ENCODE data around the gene KIF16B. TPM values are rescaled to one million over a fixed set of nuclear protein-coding genes. Genes with fewer than 3 reads are reported as not detected.

The KIF16B gene
- total RNA-seq, 4 donors from 2014 or later: 22.2 to 59.2 (median 31.4) TPM

DNA sequence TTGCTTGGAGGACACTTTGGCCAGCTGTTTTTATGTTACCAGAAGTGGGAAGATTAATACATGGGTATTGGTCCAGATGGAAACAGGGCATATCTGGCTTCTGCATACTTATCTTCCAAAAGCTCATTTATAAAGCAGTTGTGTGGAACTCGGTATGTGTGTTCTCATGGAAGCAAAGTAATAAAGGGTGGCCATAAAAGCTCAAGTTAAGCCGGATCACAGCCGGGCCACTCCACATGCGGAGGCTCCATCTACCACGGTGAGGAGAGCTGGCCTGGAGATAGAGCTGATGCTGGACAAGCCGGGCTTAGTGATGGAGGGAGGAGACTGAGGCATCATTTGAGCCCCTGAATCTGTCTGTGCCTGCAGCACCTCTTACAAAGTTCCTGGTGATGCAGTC, 38.6 kb upstream of the KIF16B start:
- intact Hi-C loops (cut with DNase I; ENCODE audit: low total_unique reads): no loop called here
- WGBS, 2 donors: 86 to 93% methylated on average over 6 of the region's 6 CpGs
- no peak overlapping the region for H3K4me3 ChIP-seq (ENCODE audit: low read depth, poor library complexity, severe bottlenecking)
- DNase-seq (ENCODE audit: low spot score in 2 of 2): no peak
- TF ChIP-seq POLR2A (IDR thresholded peaks at IDR 0.05): no peak
- TF ChIP-seq, protein P1, sequence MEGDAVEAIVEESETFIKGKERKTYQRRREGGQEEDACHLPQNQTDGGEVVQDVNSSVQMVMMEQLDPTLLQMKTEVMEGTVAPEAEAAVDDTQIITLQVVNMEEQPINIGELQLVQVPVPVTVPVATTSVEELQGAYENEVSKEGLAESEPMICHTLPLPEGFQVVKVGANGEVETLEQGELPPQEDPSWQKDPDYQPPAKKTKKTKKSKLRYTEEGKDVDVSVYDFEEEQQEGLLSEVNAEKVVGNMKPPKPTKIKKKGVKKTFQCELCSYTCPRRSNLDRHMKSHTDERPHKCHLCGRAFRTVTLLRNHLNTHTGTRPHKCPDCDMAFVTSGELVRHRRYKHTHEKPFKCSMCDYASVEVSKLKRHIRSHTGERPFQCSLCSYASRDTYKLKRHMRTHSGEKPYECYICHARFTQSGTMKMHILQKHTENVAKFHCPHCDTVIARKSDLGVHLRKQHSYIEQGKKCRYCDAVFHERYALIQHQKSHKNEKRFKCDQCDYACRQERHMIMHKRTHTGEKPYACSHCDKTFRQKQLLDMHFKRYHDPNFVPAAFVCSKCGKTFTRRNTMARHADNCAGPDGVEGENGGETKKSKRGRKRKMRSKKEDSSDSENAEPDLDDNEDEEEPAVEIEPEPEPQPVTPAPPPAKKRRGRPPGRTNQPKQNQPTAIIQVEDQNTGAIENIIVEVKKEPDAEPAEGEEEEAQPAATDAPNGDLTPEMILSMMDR (IDR thresholded peaks at IDR 0.05): no peak

DNA sequence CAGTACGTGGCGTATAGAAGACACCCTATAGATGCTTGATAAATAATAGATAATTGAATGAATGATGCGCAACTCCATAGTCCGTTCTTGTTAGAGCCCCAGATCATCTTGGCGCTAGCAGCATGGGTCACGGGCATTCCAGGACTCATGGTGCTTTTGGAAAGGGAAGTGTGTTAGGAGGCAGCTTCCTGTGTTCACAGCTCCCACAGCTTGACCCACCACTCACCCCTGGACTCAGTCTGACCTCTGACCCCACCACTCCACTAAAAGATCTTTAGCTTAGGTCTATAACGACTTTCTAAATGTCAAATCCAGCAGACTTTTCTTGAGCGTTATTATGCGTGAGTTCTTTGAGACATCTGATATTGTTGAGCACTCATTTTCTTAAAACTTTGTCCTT, 35.8 kb upstream of the KIF16B start:
- intact Hi-C loops (cut with DNase I; ENCODE audit: low total_unique reads): no loop called here
- H3K4me3 ChIP-seq (ENCODE audit: low read depth, poor library complexity, severe bottlenecking): no peak overlapping the region
- TF ChIP-seq, protein P1 (IDR thresholded peaks at IDR 0.05): no peak
- TF ChIP-seq POLR2A (IDR thresholded peaks at IDR 0.05): no peak
- no peak for DNase-seq (ENCODE audit: low spot score in 2 of 2)
- 85 to 87% methylated on average over 8 to 9 of the region's 9 CpGs for WGBS, 2 donors

DNA sequence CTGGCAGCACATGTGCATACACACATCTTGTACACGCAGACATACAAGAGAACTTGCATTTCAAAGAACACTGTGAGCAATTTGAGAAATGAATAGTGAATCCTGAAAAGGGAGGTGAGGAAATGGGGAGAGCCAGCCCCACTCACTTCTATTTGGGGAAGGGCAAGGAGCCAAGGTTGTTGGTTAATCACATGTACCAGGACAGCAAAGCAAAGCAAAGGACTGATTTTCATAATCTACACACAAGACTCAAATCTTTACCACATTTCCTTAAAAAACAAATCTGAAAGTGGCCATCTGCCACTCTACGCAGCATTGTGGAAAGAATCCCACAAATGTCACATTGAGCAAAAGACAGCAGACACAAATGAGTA, 35.0 kb upstream of the KIF16B start:
- no peak for DNase-seq (ENCODE audit: low spot score in 2 of 2)
- H3K4me3 ChIP-seq (ENCODE audit: low read depth, poor library complexity, severe bottlenecking): no peak overlapping the region
- WGBS, 2 donors: 63% methylated on average over 2 of the region's 2 CpGs
- TF ChIP-seq, protein P1 (IDR thresholded peaks at IDR 0.05): no peak
- TF ChIP-seq POLR2A (IDR thresholded peaks at IDR 0.05): no peak
- intact Hi-C loops (cut with DNase I; ENCODE audit: low total_unique reads): no loop called here

DNA sequence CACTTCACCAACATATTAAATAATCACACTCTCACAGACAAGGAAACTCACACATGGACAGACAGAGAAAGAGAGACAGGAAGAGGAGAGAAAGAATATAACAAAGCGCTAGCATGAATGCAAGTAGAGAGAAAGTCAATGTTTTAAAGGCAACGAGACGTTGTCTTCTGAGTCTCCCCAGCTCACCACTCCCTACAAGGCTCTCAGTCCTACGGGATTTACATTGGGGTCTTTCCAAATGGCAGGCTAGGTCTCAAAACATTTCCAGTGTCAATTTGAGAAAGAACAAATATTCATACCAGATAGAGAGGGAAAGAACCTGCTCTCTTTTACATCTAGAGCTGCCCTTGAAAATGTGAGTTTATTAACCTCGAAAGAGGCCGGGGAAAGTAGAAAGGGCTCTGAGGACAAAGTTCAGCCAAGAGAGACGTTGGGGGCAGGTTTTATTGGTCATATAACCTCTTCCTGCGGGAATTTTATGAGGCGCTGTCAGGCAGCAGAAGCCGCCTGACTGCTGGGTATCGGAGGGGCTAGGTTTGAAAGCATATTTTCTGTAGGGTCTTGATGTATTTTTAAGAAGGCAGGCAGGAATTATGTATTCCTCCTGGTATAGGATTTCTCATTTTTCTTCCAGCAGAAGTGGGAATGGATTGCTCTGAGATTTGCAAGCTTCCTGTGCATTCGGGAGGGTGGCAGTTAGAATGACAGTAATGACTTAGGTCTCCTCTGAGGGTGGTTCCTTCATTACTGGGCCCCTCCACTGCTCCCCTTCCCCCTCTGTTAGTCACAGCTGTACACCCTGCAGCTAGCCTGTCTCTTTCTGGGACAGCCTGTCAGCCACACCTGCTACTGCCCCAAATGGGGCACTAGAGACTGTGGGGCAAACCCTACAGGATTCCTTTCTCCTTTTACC, 34.4 kb upstream of the KIF16B start:
- DNase-seq (ENCODE audit: low spot score in 2 of 2): no peak
- WGBS, 2 donors: 62 to 63% methylated on average over 12 of the region's 12 CpGs
- no peak overlapping the region for H3K4me3 ChIP-seq (ENCODE audit: low read depth, poor library complexity, severe bottlenecking)
- TF ChIP-seq, protein P1 (IDR thresholded peaks at IDR 0.05): no peak
- TF ChIP-seq POLR2A (IDR thresholded peaks at IDR 0.05): no peak
- intact Hi-C loops (cut with DNase I; ENCODE audit: low total_unique reads): no loop called here

DNA sequence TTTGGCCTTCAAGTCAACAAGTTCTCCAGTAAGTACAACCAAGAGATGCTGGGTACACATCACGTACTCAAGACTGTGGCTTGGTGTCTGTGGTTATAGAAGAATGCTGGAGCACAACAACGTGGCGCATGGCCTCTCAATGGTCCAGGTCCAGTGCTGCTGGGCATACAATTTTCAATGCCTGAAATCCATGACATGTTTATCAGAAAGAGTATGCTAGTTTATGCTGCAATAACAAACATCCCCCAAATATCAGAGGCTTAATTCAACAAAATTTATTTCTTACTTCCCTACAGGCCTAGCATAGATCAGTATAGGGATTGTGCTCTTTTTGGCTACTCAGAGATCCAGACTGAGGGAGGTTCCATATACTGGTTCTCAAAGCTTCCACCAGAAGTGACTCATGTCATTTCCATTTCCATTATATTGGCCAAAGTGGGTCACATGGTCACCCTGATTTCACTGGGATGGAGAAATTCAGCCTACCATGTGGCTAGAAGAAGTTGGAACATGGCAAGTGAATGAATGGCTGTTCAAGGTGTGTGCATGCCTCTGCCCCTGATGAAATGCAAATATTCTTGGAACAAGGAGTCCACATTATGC, 33.3 kb upstream of the KIF16B start:
- 87 to 96% methylated on average over 3 of the region's 3 CpGs for WGBS, 2 donors
- intact Hi-C loops (cut with DNase I; ENCODE audit: low total_unique reads): no loop called here
- no peak for DNase-seq (ENCODE audit: low spot score in 2 of 2)
- no peak overlapping the region for H3K4me3 ChIP-seq (ENCODE audit: low read depth, poor library complexity, severe bottlenecking)
- TF ChIP-seq POLR2A (IDR thresholded peaks at IDR 0.05): no peak
- TF ChIP-seq, protein P1 (IDR thresholded peaks at IDR 0.05): no peak

All from lower leg skin (tissue), 4 donors.